Measurements from ENCODE around the gene SNX14. TPM values are rescaled to one million over a fixed set of nuclear protein-coding genes. Genes with fewer than 3 reads are reported as not detected.

SNX14 gene
- total RNA-seq, 1 donor = 117 TPM

DNA sequence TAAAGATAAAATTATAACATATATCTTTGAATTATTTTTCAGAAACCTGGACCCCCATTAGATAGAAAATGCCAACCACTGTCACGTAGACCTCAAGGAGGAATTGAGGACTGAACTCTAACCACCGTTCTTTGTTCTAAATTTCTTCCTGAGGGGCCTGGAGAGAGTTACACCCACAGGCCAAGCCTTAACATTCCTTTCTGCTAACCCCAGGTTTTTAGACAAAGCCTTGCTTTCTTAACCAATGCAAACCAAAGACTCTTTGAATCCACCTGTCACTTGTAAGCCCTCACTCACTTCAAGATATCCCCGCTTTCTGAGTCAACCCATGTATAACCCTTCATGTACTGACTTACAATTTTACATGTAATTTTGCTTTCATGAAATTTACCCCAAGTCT, 41.0 kb downstream of the SNX14 start:
- H3K4me2 ChIP-seq (ENCODE audit: insufficient read depth, low read length) = no peak overlapping the region
- DNase-seq (ENCODE audit: insufficient read length, low spot score, missing footprints) = no peak
- no peaks in the 10 kb centered on the region for H3K9me3 ChIP-seq (ENCODE audit: low read depth, low read length)
- H3K36me3 ChIP-seq (ENCODE audit: insufficient read depth, low read length) = peaks cover 30% of the 10 kb centered on the region
- TF ChIP-seq, protein P1, sequence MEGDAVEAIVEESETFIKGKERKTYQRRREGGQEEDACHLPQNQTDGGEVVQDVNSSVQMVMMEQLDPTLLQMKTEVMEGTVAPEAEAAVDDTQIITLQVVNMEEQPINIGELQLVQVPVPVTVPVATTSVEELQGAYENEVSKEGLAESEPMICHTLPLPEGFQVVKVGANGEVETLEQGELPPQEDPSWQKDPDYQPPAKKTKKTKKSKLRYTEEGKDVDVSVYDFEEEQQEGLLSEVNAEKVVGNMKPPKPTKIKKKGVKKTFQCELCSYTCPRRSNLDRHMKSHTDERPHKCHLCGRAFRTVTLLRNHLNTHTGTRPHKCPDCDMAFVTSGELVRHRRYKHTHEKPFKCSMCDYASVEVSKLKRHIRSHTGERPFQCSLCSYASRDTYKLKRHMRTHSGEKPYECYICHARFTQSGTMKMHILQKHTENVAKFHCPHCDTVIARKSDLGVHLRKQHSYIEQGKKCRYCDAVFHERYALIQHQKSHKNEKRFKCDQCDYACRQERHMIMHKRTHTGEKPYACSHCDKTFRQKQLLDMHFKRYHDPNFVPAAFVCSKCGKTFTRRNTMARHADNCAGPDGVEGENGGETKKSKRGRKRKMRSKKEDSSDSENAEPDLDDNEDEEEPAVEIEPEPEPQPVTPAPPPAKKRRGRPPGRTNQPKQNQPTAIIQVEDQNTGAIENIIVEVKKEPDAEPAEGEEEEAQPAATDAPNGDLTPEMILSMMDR (IDR thresholded peaks at IDR 0.05; ENCODE audit: extremely low read depth, low read depth, low read length) = no peak
- H3K4me1 ChIP-seq (ENCODE audit: insufficient read depth, low read length) = no peaks in the 10 kb centered on the region
- no peaks in the 10 kb centered on the region for H3K27me3 ChIP-seq (ENCODE audit: insufficient read depth, low read length)
- no peak overlapping the region for H3K4me3 ChIP-seq (ENCODE audit: insufficient read depth, low read length)
- no peak overlapping the region for H2AFZ ChIP-seq (ENCODE audit: low read length)
- H3K79me2 ChIP-seq (ENCODE audit: insufficient read depth, low read length) = no peaks in the 10 kb centered on the region
- H4K20me1 ChIP-seq (ENCODE audit: insufficient read depth, low read length) = no peaks in the 10 kb centered on the region
- no peak overlapping the region for H3K27ac ChIP-seq (ENCODE audit: low read depth, low read length)

DNA sequence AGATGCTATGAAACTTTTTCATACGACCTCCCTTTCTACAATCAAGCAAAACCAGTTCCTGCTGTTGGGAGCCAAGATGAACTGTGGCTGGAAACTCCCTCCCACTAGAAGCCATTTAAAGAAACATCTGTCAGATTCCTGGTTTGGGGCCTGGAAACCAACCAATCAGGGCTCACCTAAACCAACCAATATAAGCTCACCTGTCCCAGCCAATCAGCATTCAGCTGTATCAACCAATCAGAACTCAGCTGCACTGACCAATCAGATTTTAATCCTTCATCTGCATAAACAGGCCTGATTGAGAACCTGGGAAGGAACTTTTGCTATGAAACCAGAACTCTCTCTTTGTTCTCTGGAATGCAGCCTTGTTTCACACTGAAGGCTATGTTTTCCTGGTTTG, 42.4 kb downstream of the SNX14 start:
- Histone ChIP-seq H3K9me3 (ENCODE audit: low read depth, low read length) (no peaks in the 10 kb centered on the region), H4K20me1 (ENCODE audit: insufficient read depth, low read length) (no peaks in the 10 kb centered on the region), H3K27me3 (ENCODE audit: insufficient read depth, low read length) (no peaks in the 10 kb centered on the region), H2AFZ (ENCODE audit: low read length) (no peak overlapping the region), H3K27ac (ENCODE audit: low read depth, low read length) (no peak overlapping the region), H3K4me3 (ENCODE audit: insufficient read depth, low read length) (no peak overlapping the region), H3K4me1 (ENCODE audit: insufficient read depth, low read length) (no peaks in the 10 kb centered on the region), H3K36me3 (ENCODE audit: insufficient read depth, low read length) (peaks cover 32% of the 10 kb centered on the region), H3K4me2 (ENCODE audit: insufficient read depth, low read length) (no peak overlapping the region), H3K79me2 (ENCODE audit: insufficient read depth, low read length) (no peaks in the 10 kb centered on the region)
- TF ChIP-seq, protein P1 (IDR thresholded peaks at IDR 0.05; ENCODE audit: extremely low read depth, low read depth, low read length) = no peak
- peak; percentile 31 for DNase-seq (ENCODE audit: insufficient read length, low spot score, missing footprints)

DNA sequence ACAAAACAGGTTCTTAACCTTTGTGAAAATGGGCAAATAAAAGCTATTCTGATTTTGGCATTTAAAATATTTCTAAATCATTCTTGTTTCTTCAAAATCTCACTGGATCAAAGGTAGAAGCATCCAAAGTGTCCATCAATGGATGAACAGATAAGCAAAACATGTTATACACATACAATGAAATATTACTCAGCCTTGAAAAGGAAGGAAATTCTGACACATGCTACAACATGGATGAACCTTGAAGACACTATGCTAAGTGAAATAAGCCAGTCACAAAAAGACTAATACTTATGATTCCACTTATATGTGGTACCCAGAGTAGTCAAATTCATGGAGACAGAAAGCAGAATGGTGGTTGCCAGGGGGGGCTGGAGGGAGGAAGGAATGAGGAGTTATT, 45.9 kb downstream of the SNX14 start:
- no peak overlapping the region for H3K27ac ChIP-seq (ENCODE audit: low read depth, low read length)
- no peak overlapping the region for H2AFZ ChIP-seq (ENCODE audit: low read length)
- H3K36me3 ChIP-seq (ENCODE audit: insufficient read depth, low read length) = peaks cover 28% of the 10 kb centered on the region
- no peak for DNase-seq (ENCODE audit: insufficient read length, low spot score, missing footprints)
- H3K4me3 ChIP-seq (ENCODE audit: insufficient read depth, low read length) = no peak overlapping the region
- H3K4me2 ChIP-seq (ENCODE audit: insufficient read depth, low read length) = no peak overlapping the region
- TF ChIP-seq, protein P1 (IDR thresholded peaks at IDR 0.05; ENCODE audit: extremely low read depth, low read depth, low read length) = no peak
- no peaks in the 10 kb centered on the region for H3K27me3 ChIP-seq (ENCODE audit: insufficient read depth, low read length)
- peaks cover 8% of the 10 kb centered on the region for H3K4me1 ChIP-seq (ENCODE audit: insufficient read depth, low read length)
- H4K20me1 ChIP-seq (ENCODE audit: insufficient read depth, low read length) = no peaks in the 10 kb centered on the region
- no peaks in the 10 kb centered on the region for H3K9me3 ChIP-seq (ENCODE audit: low read depth, low read length)
- H3K79me2 ChIP-seq (ENCODE audit: insufficient read depth, low read length) = no peaks in the 10 kb centered on the region

DNA sequence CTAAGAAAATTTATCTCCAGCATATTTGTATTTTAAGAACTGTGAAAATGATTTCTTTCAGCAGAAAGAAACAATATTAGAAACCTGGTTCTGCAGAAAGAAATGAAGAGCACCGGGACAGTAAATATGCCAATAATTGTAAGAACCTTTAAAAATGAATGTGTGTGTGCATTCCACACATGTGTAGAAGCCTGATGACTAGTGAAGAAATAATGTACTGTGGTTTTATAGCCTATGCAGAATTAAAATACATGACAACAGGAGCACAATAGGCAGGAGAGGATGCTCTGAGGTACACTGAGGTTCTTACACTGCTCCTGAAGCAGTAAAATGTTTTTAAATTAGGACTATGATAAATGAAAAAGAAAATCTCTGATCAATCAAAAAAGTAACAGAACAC, 48.9 kb downstream of the SNX14 start:
- Histone ChIP-seq H3K27ac (ENCODE audit: low read depth, low read length) (no peak overlapping the region), H3K27me3 (ENCODE audit: insufficient read depth, low read length) (no peaks in the 10 kb centered on the region), H3K36me3 (ENCODE audit: insufficient read depth, low read length) (peaks cover 21% of the 10 kb centered on the region), H3K79me2 (ENCODE audit: insufficient read depth, low read length) (no peaks in the 10 kb centered on the region), H2AFZ (ENCODE audit: low read length) (no peak overlapping the region), H3K4me2 (ENCODE audit: insufficient read depth, low read length) (no peak overlapping the region), H3K4me3 (ENCODE audit: insufficient read depth, low read length) (no peak overlapping the region), H3K9me3 (ENCODE audit: low read depth, low read length) (no peaks in the 10 kb centered on the region), H3K4me1 (ENCODE audit: insufficient read depth, low read length) (peaks cover 8% of the 10 kb centered on the region), H4K20me1 (ENCODE audit: insufficient read depth, low read length) (no peaks in the 10 kb centered on the region)
- no peak for DNase-seq (ENCODE audit: insufficient read length, low spot score, missing footprints)
- TF ChIP-seq, protein P1 (IDR thresholded peaks at IDR 0.05; ENCODE audit: extremely low read depth, low read depth, low read length) = no peak
